ENCODE measurements around the gene TIGD3. TPM values are rescaled to one million over a fixed set of nuclear protein-coding genes. Genes with fewer than 3 reads are reported as not detected.
A peak's percentile ranks its signal among the peaks of the same experiment; 100 is the strongest.

TIGD3 gene
- total and polyA plus RNA-seq, 9 of the 15 experiments (the other 6 are each of a cell fraction or from before 2014, with no cell fraction given) = 0.06 to 1.3 (median 0.56) TPM

DNA sequence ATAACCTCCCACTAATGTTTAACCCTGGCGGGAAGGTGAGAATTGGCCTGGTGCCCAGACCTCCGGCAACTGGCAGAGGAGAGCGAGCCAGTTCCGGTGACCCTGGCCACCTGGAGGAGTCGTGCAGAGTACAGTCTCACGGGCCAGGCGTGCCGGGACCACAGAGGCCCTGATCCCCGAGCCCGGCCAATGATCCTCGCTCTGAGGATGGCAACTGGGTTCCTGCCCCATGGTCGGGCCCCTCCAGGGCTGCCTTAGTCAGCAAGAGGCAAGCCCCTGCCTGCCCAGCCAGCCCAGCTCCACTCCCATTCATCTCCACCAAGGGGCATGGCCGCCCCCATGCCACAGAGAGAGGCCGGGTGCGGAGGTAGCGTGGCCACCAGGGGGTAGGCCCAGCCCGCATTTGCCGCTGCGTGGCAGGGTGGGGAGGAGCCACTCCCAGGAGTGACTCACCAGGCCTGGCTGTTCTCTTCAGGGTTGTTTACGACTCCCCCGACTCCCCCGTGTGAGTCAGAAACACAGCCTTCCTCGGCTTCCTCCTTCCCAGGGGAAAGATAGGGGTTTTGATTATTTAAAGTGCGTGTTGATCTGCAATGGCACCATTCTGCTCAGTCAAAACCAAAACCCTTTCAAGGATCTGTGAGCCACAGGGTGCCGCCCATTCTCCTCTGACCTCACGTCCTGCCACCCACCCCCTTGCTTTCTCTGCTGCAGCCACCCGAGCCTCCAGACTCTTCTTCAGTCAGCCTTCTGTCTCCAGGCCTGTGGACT, 27.7 kb downstream of the TIGD3 start, which contains the start of gene SLC25A45 (continued):
- TF ChIP-seq ZNF639 (CRISPR knock-in tag; conservative IDR thresholded peaks at IDR 0.05 in 1 of 2, IDR thresholded peaks at IDR 0.05 in 1 of 2) (0 out of 4 replicates have a peak, but pooled peaks of 1 of the 2 experiments have one; percentile 23), PYGO2 (tag; IDR thresholded peaks at IDR 0.05) (no peak), MYBL2 (IDR thresholded peaks at IDR 0.05; ENCODE audit: low read depth) (no peak), MYBL2 (CRISPR knock-in tag; IDR thresholded peaks at IDR 0.05; ENCODE audit: borderline replicate concordance) (no peak), KLF16 (IDR thresholded peaks at IDR 0.05) (peak; percentile 80), CBX1 (IDR thresholded peaks at IDR 0.05; ENCODE audit: low read depth) (peak; percentile 61; the same call in 1 of the 2 replicates), PML (IDR thresholded peaks at IDR 0.05; ENCODE audit: low read length) (no peak), COPS2 (conservative IDR thresholded peaks at IDR 0.05) (no peak), ZKSCAN8 (CRISPR knock-in tag; IDR thresholded peaks at IDR 0.05) (no peak; the same call in 1 of the 2 replicates), LEF1 (IDR thresholded peaks at IDR 0.05) (no peak), SMAD1 (IDR thresholded peaks at IDR 0.05; ENCODE audit: low read depth, low read length, partially characterized antibody) (peak; percentile 52), ZNF347 (CRISPR knock-in tag; IDR thresholded peaks at IDR 0.05; ENCODE audit: low read depth) (no peak), HSF4 (CRISPR knock-in tag; IDR thresholded peaks at IDR 0.05; ENCODE audit: borderline replicate concordance) (peak; percentile 28; the same call in 1 of the 2 replicates), MTA3 (IDR thresholded peaks at IDR 0.05; ENCODE audit: borderline replicate concordance) (peak; percentile 96), ZNF778 (CRISPR knock-in tag; IDR thresholded peaks at IDR 0.05) (no peak), BCL6 (CRISPR knock-in tag; IDR thresholded peaks at IDR 0.05) (no peak), NCOA1 (IDR thresholded peaks at IDR 0.05; ENCODE audit: low read depth) (peak; percentile 22), ZNF436 (CRISPR knock-in tag; IDR thresholded peaks at IDR 0.05) (no peak), ZNF512 (tag; IDR thresholded peaks at IDR 0.05) (no peak)
- TF ChIP-seq, protein P1, sequence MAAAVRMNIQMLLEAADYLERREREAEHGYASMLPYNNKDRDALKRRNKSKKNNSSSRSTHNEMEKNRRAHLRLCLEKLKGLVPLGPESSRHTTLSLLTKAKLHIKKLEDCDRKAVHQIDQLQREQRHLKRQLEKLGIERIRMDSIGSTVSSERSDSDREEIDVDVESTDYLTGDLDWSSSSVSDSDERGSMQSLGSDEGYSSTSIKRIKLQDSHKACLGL (CRISPR knock-in tag; IDR thresholded peaks at IDR 0.05; ENCODE audit: borderline replicate concordance, poor library complexity, severe bottlenecking) = no peak
- TF ChIP-seq, protein P2, sequence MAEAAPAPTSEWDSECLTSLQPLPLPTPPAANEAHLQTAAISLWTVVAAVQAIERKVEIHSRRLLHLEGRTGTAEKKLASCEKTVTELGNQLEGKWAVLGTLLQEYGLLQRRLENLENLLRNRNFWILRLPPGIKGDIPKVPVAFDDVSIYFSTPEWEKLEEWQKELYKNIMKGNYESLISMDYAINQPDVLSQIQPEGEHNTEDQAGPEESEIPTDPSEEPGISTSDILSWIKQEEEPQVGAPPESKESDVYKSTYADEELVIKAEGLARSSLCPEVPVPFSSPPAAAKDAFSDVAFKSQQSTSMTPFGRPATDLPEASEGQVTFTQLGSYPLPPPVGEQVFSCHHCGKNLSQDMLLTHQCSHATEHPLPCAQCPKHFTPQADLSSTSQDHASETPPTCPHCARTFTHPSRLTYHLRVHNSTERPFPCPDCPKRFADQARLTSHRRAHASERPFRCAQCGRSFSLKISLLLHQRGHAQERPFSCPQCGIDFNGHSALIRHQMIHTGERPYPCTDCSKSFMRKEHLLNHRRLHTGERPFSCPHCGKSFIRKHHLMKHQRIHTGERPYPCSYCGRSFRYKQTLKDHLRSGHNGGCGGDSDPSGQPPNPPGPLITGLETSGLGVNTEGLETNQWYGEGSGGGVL (CRISPR knock-in tag; IDR thresholded peaks at IDR 0.05) = no peak
